Endothelial cell of umbilical vein (primary cell): ENCODE measurements around the gene FAM222B. TPM values are rescaled to one million over a fixed set of nuclear protein-coding genes. Genes with fewer than 3 reads are reported as not detected.
"Not testable (repeated sequence)": the region's sequence is repeated elsewhere in the genome, so short reads cannot be mapped to it uniquely, and the experiment has no call there.

Source experiments
- BruUV-seq: library from RNA; stranded (reverse); fragments of 400-500 nt; replicated peaks from 2 replicates; lab custom pipeline; 2021; lab: Mats Ljungman, UMichigan
- CTCF ChIA-PET: fragments of 300-600, 350-600 bp; sonication (Branson Sonifier 250); formaldehyde crosslinking; loops from one replicate; lab custom pipeline; 2021; ENCODE audit warnings: antibody characterized with exemption, inconsistent platforms; lab: Charles Lee
- POLR2A ChIA-PET: fragments of 300-600, 350-600 bp; sonication (Branson Sonifier 250); formaldehyde crosslinking; loops from one replicate; lab custom pipeline; 2021; ENCODE audit warnings: antibody characterized with exemption, inconsistent platforms; lab: Charles Lee
- DNase-seq: peaks from one replicate; pipeline ENCODE4 v3.0.0-alpha.2; 2011; ENCODE audit warnings: low read depth, low spot score
- FAIRE-seq: peaks from 2 replicates; lab custom pipeline; 2011; peaks lifted over from hg19 to GRCh38; lab: Jason Lieb, UNC
- H2AFZ ChIP-seq: 2 replicates; pipeline ENCODE4 v1.6.0; 2012; ENCODE audit warnings: low read depth, low read length, control low read depth, inconsistent platforms
- H3K27ac ChIP-seq: 2 replicates; pipeline ENCODE4 v1.5.1; 2011; ENCODE audit warnings: low read depth, mild to moderate bottlenecking, control low read depth, low read length, moderate library complexity; ENCODE audit not compliant: insufficient read depth
- H3K27me3 ChIP-seq, 2 experiments: 2 replicates each; pipeline versions ENCODE4 v1.6.0 to v1.6.1; 2011; ENCODE audit warnings: low read length in 2 of 2, mixed read lengths in 1 of 2; ENCODE audit not compliant: control insufficient read depth in 2 of 2, insufficient read depth in 2 of 2
- H3K36me3 ChIP-seq, 2 experiments: 2 replicates in 1 of 2; 3 replicates in 1 of 2; pipeline ENCODE4 v1.5.1; 2011; ENCODE audit warnings: low read length in 2 of 2, mild to moderate bottlenecking in 1 of 2, moderate library complexity in 1 of 2; ENCODE audit not compliant: control insufficient read depth in 2 of 2, insufficient read depth in 2 of 2; ENCODE audit errors: extremely low read depth in 1 of 2
- H3K4me1 ChIP-seq: 3 replicates; pipeline ENCODE4 v1.5.1; 2011; ENCODE audit warnings: mild to moderate bottlenecking, low read length; ENCODE audit not compliant: control insufficient read depth, insufficient read depth; ENCODE audit errors: extremely low read depth
- H3K4me2 ChIP-seq: 2 replicates; pipeline ENCODE4 v1.6.1; 2011; ENCODE audit warnings: low read length, control low read depth, mixed read lengths; ENCODE audit not compliant: insufficient read depth
- H3K4me3 ChIP-seq, 3 experiments: fragments of 200-600 bp in 1 of 3; sonication (generic), shearing (Covaris generic) in 1 of 3; replicated peaks in 1 of 3; 2 replicates each; pipeline ENCODE4 v1.5.1; 2011 to 2016; ENCODE audit warnings: control low read depth in 3 of 3, low read length in 3 of 3, mild to moderate bottlenecking in 2 of 3, inconsistent platforms in 1 of 3, low read depth in 1 of 3, moderate library complexity in 1 of 3; ENCODE audit not compliant: insufficient read depth in 1 of 3
- H3K79me2 ChIP-seq: 2 replicates; pipeline ENCODE4 v1.6.0; 2012; ENCODE audit warnings: low read length, inconsistent platforms; ENCODE audit not compliant: control insufficient read depth, insufficient read depth
- H3K9ac ChIP-seq: replicated peaks from 2 replicates; pipeline ENCODE3; 2011; ENCODE audit warnings: low read length, control low read depth; ENCODE audit not compliant: insufficient read depth; ENCODE audit errors: extremely low read depth
- H3K9me1 ChIP-seq: replicated peaks from 3 replicates; pipeline ENCODE4 v1.6.0; 2011; ENCODE audit warnings: mild to moderate bottlenecking, low read length; ENCODE audit not compliant: control insufficient read depth, insufficient read depth; ENCODE audit errors: extremely low read depth
- H3K9me3 ChIP-seq: replicated peaks from 2 replicates; pipeline ENCODE4 v1.5.1; 2012; ENCODE audit warnings: low read length, inconsistent platforms; ENCODE audit not compliant: control insufficient read depth, insufficient read depth
- H4K20me1 ChIP-seq: replicated peaks from 2 replicates; pipeline ENCODE3; 2011; ENCODE audit warnings: mild to moderate bottlenecking, low read length; ENCODE audit not compliant: control insufficient read depth, insufficient read depth; ENCODE audit errors: extremely low read depth
- CTCF ChIP-seq, 2 donors: IDR thresholded peaks; 1 replicate in 1 of 2; 2 replicates in 1 of 2; pipeline ENCODE4 v1.5.1; 2011; ENCODE audit warnings: low read length in 2 of 2, mild to moderate bottlenecking in 2 of 2, moderate library complexity in 2 of 2, control low read depth in 1 of 2, inconsistent platforms in 1 of 2, low read depth in 1 of 2; ENCODE audit not compliant: insufficient read depth in 1 of 2; ENCODE audit errors: extremely low read depth in 1 of 2
- EZH2 ChIP-seq: IDR thresholded peaks from 2 replicates; pipeline ENCODE4 v1.6.1; 2012; ENCODE audit warnings: borderline replicate concordance, low read depth, mild to moderate bottlenecking, moderate library complexity, low read length, inconsistent platforms; ENCODE audit not compliant: severe bottlenecking
- FOS ChIP-seq: IDR thresholded peaks from 2 replicates; pipeline ENCODE4 v1.6.1; 2011; ENCODE audit warnings: mild to moderate bottlenecking, low read length, moderate library complexity, borderline replicate concordance; ENCODE audit not compliant: insufficient read depth
- GATA2 ChIP-seq: IDR thresholded peaks from 2 replicates; pipeline ENCODE4 v1.7.0; 2011; ENCODE audit warnings: low read depth, mild to moderate bottlenecking, moderate library complexity, mixed read lengths, low read length; ENCODE audit not compliant: insufficient read length, insufficient read depth
- JUN ChIP-seq: IDR thresholded peaks from 2 replicates; pipeline ENCODE4 v1.6.1; 2011; ENCODE audit warnings: borderline replicate concordance, low read depth; ENCODE audit not compliant: insufficient read length, insufficient read depth
- MAX ChIP-seq: IDR thresholded peaks from 2 replicates; pipeline ENCODE4 v1.6.1; 2011; ENCODE audit not compliant: insufficient read depth, insufficient read length
- MYC ChIP-seq: IDR thresholded peaks from one replicate; pipeline ENCODE4 v1.6.1; 2011; ENCODE audit warnings: mild to moderate bottlenecking, low read depth, low read length
- POLR2A ChIP-seq: IDR thresholded peaks from 2 replicates; pipeline ENCODE4 v1.6.1; 2012; ENCODE audit warnings: low read depth, mild to moderate bottlenecking, control low read depth, low read length
- POLR2AphosphoS5 ChIP-seq: IDR thresholded peaks from 2 replicates; pipeline ENCODE4 v1.6.1; 2012; ENCODE audit warnings: low read depth, mild to moderate bottlenecking, control low read depth, low read length, moderate library complexity; ENCODE audit not compliant: insufficient read depth
- dilution Hi-C: fragments of 300-500 bp; cut with MboI; formaldehyde crosslinking; loops from one replicate; pipeline ENCODE4 v1.15.0; 2019; ENCODE audit warnings: low sequenced_read_pairs; ENCODE audit not compliant: extremely low pct_ligation_motif_present
- intact Hi-C: fragments of 100-400 bp; cut with micrococcal nuclease; formaldehyde crosslinking; loops from one replicate; pipeline ENCODE4 v1.10.0; 2022
- polyA plus RNA-seq, 4 experiments: library from polyadenylated mRNA; depleted of rRNA in 3 of 4; stranded (reverse) in 3 of 4; unstranded in 1 of 4; fragments of >200 nt; gene quantifications; 2 replicates each; pipeline versions ENCODE4 v1.2.1 to v1.2.3, GENCODE V29; 2011 to 2012; ENCODE audit warnings: missing spikeins in 1 of 4
- total RNA-seq: library from RNA; stranded (reverse); gene quantifications from 2 replicates; pipeline ENCODE4 v1.2.3, GENCODE V29; 2021

Gene FAM222B
- total and polyA plus RNA-seq, 2 donors (not counting 3 experiments of a cell fraction or from before 2014, with no cell fraction given) = 21.1 to 30.6 TPM

GRCh38 chr17:28788100-28788499 is 54.5 kb downstream of the FAM222B start:
- no peaks in the 10 kb centered on the region for H4K20me1 ChIP-seq
- H3K4me3 ChIP-seq = no peak overlapping the region
- no peak overlapping the region for H3K4me2 ChIP-seq
- intact Hi-C loops (no loop called here), dilution Hi-C loops (no loop called here)
- H3K27me3 ChIP-seq = no peaks in the 10 kb centered on the region
- no peak for TF ChIP-seq POLR2A
- TF ChIP-seq FOS = no peak
- no peak for TF ChIP-seq EZH2
- H3K27ac ChIP-seq = no peak overlapping the region
- H3K9ac ChIP-seq = no peak overlapping the region
- no peak overlapping the region for H2AFZ ChIP-seq
- CTCF ChIA-PET = interaction anchor here (0.7 to 4.1 kb wide), 5 partner anchors 12 to 30 kb away, joined by 3 to 30 read pairs (median 3); no protein-coding TSS in a partner anchor
- DNase-seq (no peak), FAIRE-seq (no peak)
- no peaks in the 10 kb centered on the region for H3K9me3 ChIP-seq
- peaks cover 0 to 3% of the 10 kb centered on the region in 2 experiments for H3K36me3 ChIP-seq
- POLR2A ChIA-PET = interaction anchor here (0.6 kb wide), 1 partner anchor 65 kb away, joined by 5 read pairs; no protein-coding TSS in a partner anchor
- peaks cover 56% of the 10 kb centered on the region for H3K79me2 ChIP-seq
- no peaks in the 10 kb centered on the region for H3K4me1 ChIP-seq
- no peaks in the 10 kb centered on the region for H3K9me1 ChIP-seq
- BruUV-seq = no TSS peak

GRCh38 chr17:28783161-28783560 is 59.4 kb downstream of the FAM222B start:
- Histone ChIP-seq H3K4me3 (no peak overlapping the region), H3K27ac (no peak overlapping the region), H3K79me2 (peaks cover 53% of the 10 kb centered on the region), H3K4me2 (no peak overlapping the region), H3K27me3 (no peaks in the 10 kb centered on the region), H3K36me3 (no peaks in the 10 kb centered on the region), H3K4me1 (peaks cover 2% of the 10 kb centered on the region), H3K9me3 (no peaks in the 10 kb centered on the region), H2AFZ (no peak overlapping the region), H4K20me1 (no peaks in the 10 kb centered on the region), H3K9ac (no peak overlapping the region), H3K9me1 (no peaks in the 10 kb centered on the region)
- no peak for DNase-seq
- ChIA-PET CTCF (interaction anchor here (1.0 to 1.1 kb wide), 2 partner anchors 12 to 20 kb away, joined by 3 to 4 read pairs; no protein-coding TSS in a partner anchor), POLR2A (no interaction called here)
- intact Hi-C loops = no loop called here
- dilution Hi-C loops = no loop called here
- TF ChIP-seq POLR2AphosphoS5 = no peak
- TF ChIP-seq MYC = no peak
- no peak for TF ChIP-seq CTCF (IDR thresholded peaks at IDR 0.05; ENCODE audit: extremely low read depth in 1 of 2, insufficient read depth in 1 of 2, low read depth in 1 of 2, low read length in 2 of 2)
- TF ChIP-seq FOS = no peak
- TF ChIP-seq JUN = no peak
- TF ChIP-seq MAX = no peak
- TF ChIP-seq EZH2 = no peak
- no peak for TF ChIP-seq GATA2
- BruUV-seq = no TSS peak
- no peak for FAIRE-seq

DNA sequence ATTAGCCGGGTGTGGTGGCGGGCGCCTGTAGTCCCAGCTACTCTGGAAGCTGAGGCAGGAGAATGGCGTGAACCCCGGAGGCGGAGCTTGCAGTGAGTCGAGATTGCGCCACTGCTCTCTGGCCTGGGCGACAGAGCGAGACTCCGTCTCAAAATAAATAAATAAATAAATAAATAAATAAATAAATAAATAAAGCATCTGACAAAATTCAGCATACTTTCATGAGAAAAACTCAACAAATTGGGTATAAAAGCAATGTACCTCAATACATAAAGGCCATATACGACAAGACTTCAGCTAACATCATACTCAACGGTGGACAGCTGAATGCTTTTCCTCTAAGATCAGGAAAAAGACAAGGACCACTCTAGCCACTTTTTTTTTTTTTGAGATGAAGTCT is 63.0 kb downstream of the FAM222B start:
- H3K27ac ChIP-seq, H4K20me1 ChIP-seq, H3K36me3 ChIP-seq, H3K9me3 ChIP-seq, CTCF ChIA-PET, DNase-seq, H3K4me3 ChIP-seq, FAIRE-seq, H3K27me3 ChIP-seq, H3K4me1 ChIP-seq, dilution Hi-C loops, H2AFZ ChIP-seq, H3K9ac ChIP-seq, H3K4me2 ChIP-seq, intact Hi-C loops, H3K9me1 ChIP-seq, POLR2A ChIA-PET, BruUV-seq: not testable (repeated sequence)
- H3K79me2 ChIP-seq = peaks cover 60% of the 10 kb centered on the region
